T-helper 1 cell (primary cell): Measurements from ENCODE around the gene CHST11.

Experiments used
- DNase-seq, 5 donors: peaks; one replicate each; pipeline ENCODE4 v3.0.0-alpha.2; 2012 to 2020

CHST11 gene

GRCh38 chr12:104636496-104636895 is 179.7 kb downstream of the CHST11 start:
- DNase-seq: no peak

- no peak for DNase-seq
Observed at GRCh38 chr12:104637604-104638003, 180.9 kb downstream of the CHST11 start.

GRCh38 chr12:104638218-104638850 is 181.6 kb downstream of the CHST11 start:
- no peak for DNase-seq

GRCh38 chr12:104638851-104639240 is 182.1 kb downstream of the CHST11 start:
- DNase-seq: no peak

- no peak for DNase-seq
Observed at GRCh38 chr12:104640956-104641355, 184.2 kb downstream of the CHST11 start.

- DNase-seq: no peak
Observed at GRCh38 chr12:104641862-104642261, 185.1 kb downstream of the CHST11 start.

- no peak for DNase-seq
Observed at GRCh38 chr12:104643093-104643818, 186.5 kb downstream of the CHST11 start.

- no peak for DNase-seq
Observed at GRCh38 chr12:104643819-104644669, 187.3 kb downstream of the CHST11 start.

GRCh38 chr12:104648756-104649155 is 192.0 kb downstream of the CHST11 start:
- no peak for DNase-seq

GRCh38 chr12:104649217-104649824 is 192.6 kb downstream of the CHST11 start:
- DNase-seq: no peak

GRCh38 chr12:104649921-104650320 is 193.2 kb downstream of the CHST11 start:
- no peak for DNase-seq

GRCh38 chr12:104650541-104650940 is 193.8 kb downstream of the CHST11 start:
- no peak for DNase-seq

- no peak for DNase-seq
Observed at GRCh38 chr12:104651811-104652210, 195.1 kb downstream of the CHST11 start.

- DNase-seq: no peak
Observed at GRCh38 chr12:104652358-104652757, 195.6 kb downstream of the CHST11 start.

- DNase-seq: no peak
Observed at GRCh38 chr12:104652910-104653309, 196.2 kb downstream of the CHST11 start.

GRCh38 chr12:104653730-104654664 is 197.2 kb downstream of the CHST11 start:
- DNase-seq: peak in 1 of 5 donors; percentile 2

- DNase-seq: no peak
Observed at GRCh38 chr12:104654665-104655609, 198.2 kb downstream of the CHST11 start.

GRCh38 chr12:104656383-104656782 is 199.6 kb downstream of the CHST11 start:
- DNase-seq: no peak

GRCh38 chr12:104656921-104657320 is 200.2 kb downstream of the CHST11 start:
- no peak for DNase-seq

- DNase-seq: no peak
Observed at GRCh38 chr12:104657726-104658484, 201.2 kb downstream of the CHST11 start.
